IgD-negative memory B cell (primary cell): ENCODE results near the gene CRYGD. TPM values are rescaled to one million over a fixed set of nuclear protein-coding genes. Genes with fewer than 3 reads are reported as not detected.
"Not testable (repeated sequence)": the region's sequence is repeated elsewhere in the genome, so short reads cannot be mapped to it uniquely, and the experiment has no call there.

Experiments
- H3K27ac Mint-ChIP-seq, 3 donors: one replicate each; pipeline ENCODE4 v1.8.0; 2020 to 2022; ENCODE audit warnings: mild to moderate bottlenecking in 3 of 3, mixed read lengths in 3 of 3, moderate library complexity in 1 of 3
- H3K27me3 Mint-ChIP-seq: one replicate; pipeline ENCODE4 v1.8.0; 2021; ENCODE audit warnings: mixed read lengths
- H3K36me3 Mint-ChIP-seq: one replicate; pipeline ENCODE4 v1.8.0; 2020; ENCODE audit warnings: mild to moderate bottlenecking, mixed read lengths
- H3K4me1 Mint-ChIP-seq, 3 donors: one replicate each; pipeline ENCODE4 v1.8.0; 2020 to 2022; ENCODE audit warnings: mixed read lengths in 3 of 3, mild to moderate bottlenecking in 1 of 3
- H3K4me3 Mint-ChIP-seq, 4 donors: one replicate each; pipeline ENCODE4 v1.8.0; 2020 to 2022; ENCODE audit warnings: mild to moderate bottlenecking in 4 of 4, mixed read lengths in 4 of 4, moderate library complexity in 3 of 4
- H3K9me3 Mint-ChIP-seq, 3 donors: one replicate each; pipeline ENCODE4 v1.8.0; 2020 to 2021; ENCODE audit warnings: mixed read lengths in 3 of 3, mild to moderate bottlenecking in 1 of 3
- polyA plus RNA-seq: library from polyadenylated mRNA; unstranded; fragments of 300-500 nt; fragmentation: Illumina TruSeq; gene quantifications from one replicate; pipeline ENCODE4 v1.2.3, GENCODE V29; 2021

CRYGD gene
- polyA plus RNA-seq, 1 donor from 2014 or later = not detected

- not testable (repeated sequence) for H3K9me3 Mint-ChIP-seq, H3K4me1 Mint-ChIP-seq, H3K4me3 Mint-ChIP-seq, H3K27me3 Mint-ChIP-seq, H3K27ac Mint-ChIP-seq, H3K36me3 Mint-ChIP-seq
Observed at GRCh38 chr2:208112273-208112745, 12.0 kb downstream of the CRYGD start.

GRCh38 chr2:208103616-208104015 lies 20.7 kb downstream of the CRYGD start:
- H3K4me3 Mint-ChIP-seq = no peak overlapping the region
- peaks cover 0 to 1% (median 0%) of the 10 kb centered on the region in 3 donors for H3K4me1 Mint-ChIP-seq
- H3K36me3 Mint-ChIP-seq = no peaks in the 10 kb centered on the region
- peaks cover 26% of the 10 kb centered on the region for H3K27me3 Mint-ChIP-seq
- no peaks in the 10 kb centered on the region for H3K9me3 Mint-ChIP-seq
- no peak overlapping the region for H3K27ac Mint-ChIP-seq

GRCh38 chr2:208101716-208102631 lies 22.4 kb downstream of the CRYGD start:
- H3K36me3 Mint-ChIP-seq = no peaks in the 10 kb centered on the region
- H3K4me3 Mint-ChIP-seq = no peak overlapping the region
- no peak overlapping the region for H3K27ac Mint-ChIP-seq
- H3K27me3 Mint-ChIP-seq = peaks cover 26% of the 10 kb centered on the region
- H3K4me1 Mint-ChIP-seq = peaks cover 0 to 1% (median 0%) of the 10 kb centered on the region in 3 donors
- H3K9me3 Mint-ChIP-seq = no peaks in the 10 kb centered on the region

- no peak overlapping the region for H3K4me3 Mint-ChIP-seq
- H3K9me3 Mint-ChIP-seq = no peaks in the 10 kb centered on the region
- peaks cover 0 to 1% (median 0%) of the 10 kb centered on the region in 3 donors for H3K4me1 Mint-ChIP-seq
- H3K36me3 Mint-ChIP-seq = no peaks in the 10 kb centered on the region
- no peak overlapping the region for H3K27ac Mint-ChIP-seq
- peaks cover 20% of the 10 kb centered on the region for H3K27me3 Mint-ChIP-seq
Observed at GRCh38 chr2:208099682-208100470, 24.4 kb downstream of the CRYGD start.

- not testable (repeated sequence) for H3K36me3 Mint-ChIP-seq, H3K9me3 Mint-ChIP-seq, H3K4me1 Mint-ChIP-seq, H3K4me3 Mint-ChIP-seq, H3K27ac Mint-ChIP-seq
- peaks cover 20% of the 10 kb centered on the region for H3K27me3 Mint-ChIP-seq
Observed at GRCh38 chr2:208098701-208099100, 25.6 kb downstream of the CRYGD start.

- no peak overlapping the region for H3K4me3 Mint-ChIP-seq
- peaks cover 0 to 1% (median 0%) of the 10 kb centered on the region in 3 donors for H3K4me1 Mint-ChIP-seq
- no peak overlapping the region for H3K27ac Mint-ChIP-seq
- H3K36me3 Mint-ChIP-seq = no peaks in the 10 kb centered on the region
- H3K9me3 Mint-ChIP-seq = no peaks in the 10 kb centered on the region
- H3K27me3 Mint-ChIP-seq = peaks cover 20% of the 10 kb centered on the region
Observed at GRCh38 chr2:208098267-208098666, 26.1 kb downstream of the CRYGD start.

- H3K4me3 Mint-ChIP-seq = no peak overlapping the region
- no peak overlapping the region for H3K27ac Mint-ChIP-seq
- H3K4me1 Mint-ChIP-seq = peaks cover 0 to 1% (median 0%) of the 10 kb centered on the region in 3 donors
- H3K27me3 Mint-ChIP-seq = peaks cover 20% of the 10 kb centered on the region
- H3K36me3 Mint-ChIP-seq = no peaks in the 10 kb centered on the region
- H3K9me3 Mint-ChIP-seq = no peaks in the 10 kb centered on the region
Observed at GRCh38 chr2:208097801-208098200, 26.5 kb downstream of the CRYGD start.

GRCh38 chr2:208097313-208097712 lies 27.0 kb downstream of the CRYGD start:
- Mint-ChIP-seq H3K27ac (no peak overlapping the region), H3K27me3 (peaks cover 18% of the 10 kb centered on the region), H3K4me1 (peaks cover 0 to 1% (median 0%) of the 10 kb centered on the region in 3 donors), H3K4me3 (no peak overlapping the region), H3K9me3 (no peaks in the 10 kb centered on the region), H3K36me3 (no peaks in the 10 kb centered on the region)

- no peak overlapping the region for H3K4me3 Mint-ChIP-seq
- no peaks in the 10 kb centered on the region for H3K9me3 Mint-ChIP-seq
- H3K27ac Mint-ChIP-seq = no peak overlapping the region
- no peaks in the 10 kb centered on the region for H3K36me3 Mint-ChIP-seq
- peaks cover 14% of the 10 kb centered on the region for H3K27me3 Mint-ChIP-seq
- peaks cover 0 to 1% (median 0%) of the 10 kb centered on the region in 3 donors for H3K4me1 Mint-ChIP-seq
Observed at GRCh38 chr2:208096080-208096479, 28.2 kb downstream of the CRYGD start.

GRCh38 chr2:208093128-208093527 lies 31.2 kb downstream of the CRYGD start:
- no peak overlapping the region for H3K27ac Mint-ChIP-seq
- no peaks in the 10 kb centered on the region for H3K36me3 Mint-ChIP-seq
- H3K4me3 Mint-ChIP-seq = no peak overlapping the region
- no peaks in the 10 kb centered on the region for H3K4me1 Mint-ChIP-seq
- peaks cover 0 to 10% (median 4%) of the 10 kb centered on the region in 3 donors for H3K9me3 Mint-ChIP-seq
- H3K27me3 Mint-ChIP-seq = peaks cover 5% of the 10 kb centered on the region

- peaks cover 0 to 10% (median 4%) of the 10 kb centered on the region in 3 donors for H3K9me3 Mint-ChIP-seq
- H3K4me1 Mint-ChIP-seq = no peaks in the 10 kb centered on the region
- no peak overlapping the region for H3K4me3 Mint-ChIP-seq
- no peak overlapping the region for H3K27ac Mint-ChIP-seq
- no peaks in the 10 kb centered on the region for H3K27me3 Mint-ChIP-seq
- H3K36me3 Mint-ChIP-seq = no peaks in the 10 kb centered on the region
Observed at GRCh38 chr2:208092093-208092832, 32.1 kb downstream of the CRYGD start.

- H3K4me1 Mint-ChIP-seq = no peaks in the 10 kb centered on the region
- no peaks in the 10 kb centered on the region for H3K27me3 Mint-ChIP-seq
- peaks cover 0 to 10% (median 4%) of the 10 kb centered on the region in 3 donors for H3K9me3 Mint-ChIP-seq
- no peak overlapping the region for H3K27ac Mint-ChIP-seq
- H3K36me3 Mint-ChIP-seq = no peaks in the 10 kb centered on the region
- H3K4me3 Mint-ChIP-seq = no peak overlapping the region
Observed at GRCh38 chr2:208090420-208090819, 33.9 kb downstream of the CRYGD start.

GRCh38 chr2:208086029-208086428 lies 38.3 kb downstream of the CRYGD start:
- Mint-ChIP-seq H3K4me1 (no peaks in the 10 kb centered on the region), H3K36me3 (no peaks in the 10 kb centered on the region), H3K27ac (no peak overlapping the region), H3K9me3 (peaks cover 0 to 10% (median 7%) of the 10 kb centered on the region in 3 donors), H3K4me3 (no peak overlapping the region), H3K27me3 (no peaks in the 10 kb centered on the region)

GRCh38 chr2:208083807-208084206 lies 40.5 kb downstream of the CRYGD start:
- peaks cover 0 to 5% (median 0%) of the 10 kb centered on the region in 3 donors for H3K9me3 Mint-ChIP-seq
- H3K36me3 Mint-ChIP-seq = no peaks in the 10 kb centered on the region
- H3K4me1 Mint-ChIP-seq = no peaks in the 10 kb centered on the region
- peaks cover 7% of the 10 kb centered on the region for H3K27me3 Mint-ChIP-seq
- H3K27ac Mint-ChIP-seq = no peak overlapping the region
- no peak overlapping the region for H3K4me3 Mint-ChIP-seq

- Mint-ChIP-seq H3K36me3 (no peaks in the 10 kb centered on the region), H3K27ac (no peak overlapping the region), H3K27me3 (peaks cover 20% of the 10 kb centered on the region), H3K9me3 (peaks cover 0 to 2% (median 0%) of the 10 kb centered on the region in 3 donors), H3K4me1 (no peaks in the 10 kb centered on the region), H3K4me3 (peak overlapping the region in 1 of 4 donors; percentile 39)
Observed at GRCh38 chr2:208077276-208077675, 47.0 kb downstream of the CRYGD start.
